ENCODE data around the gene C5. TPM values are rescaled to one million over a fixed set of nuclear protein-coding genes. Genes with fewer than 3 reads are reported as not detected.

C5 gene
- total and polyA plus RNA-seq, 12 donors, result 1.4 to 7.9 (median 3.0) TPM

- TF ChIP-seq CTCF (IDR thresholded peaks at IDR 0.05), result no peak
- no peak for TF ChIP-seq POLR2A (IDR thresholded peaks at IDR 0.05)
- Histone ChIP-seq H3K4me1 (replicated peaks in 1 of 2) (peaks cover 4 to 45% of the 10 kb centered on the region in 2 donors), H3K27me3 (no peaks in the 10 kb centered on the region), H3K27ac (peak overlapping the region in 3 of 5 donors; percentile 44 to 78 (median 66)), H3K36me3 (replicated peaks in 1 of 2) (no peaks in the 10 kb centered on the region), H3K4me3 (no peak overlapping the region), H3K9me3 (replicated peaks in 1 of 3) (no peaks in the 10 kb centered on the region)
- WGBS, 4 donors, result 63 to 76% (median 72%) methylated on average over 7 to 8 of the region's 8 CpGs
- no peak for DNase-seq
- intact Hi-C loops (cut with DNase I), result loop anchor here in 1 of 2 donors (5.0 kb wide), 1 partner anchor 44 kb away; the partner anchor contains the start of gene PHF19
These were observed 128.4 kb downstream of the C5 start for GRCh38 chr9:120921661-120922181.

- intact Hi-C loops (cut with DNase I), result loop anchor here in 1 of 2 donors (5.0 kb wide), 1 partner anchor 43 kb away; the partner anchor contains the start of gene PHF19
These were observed 129.3 kb downstream of the C5 start for GRCh38 chr9:120920806-120921178.

GRCh38 chr9:120919843-120920805 is 130.0 kb downstream of the C5 start:
- intact Hi-C loops (cut with DNase I), result loop anchor here in 1 of 2 donors (5.0 kb wide), 1 partner anchor 43 kb away; the partner anchor contains the start of gene PHF19
- 73 to 78% (median 75%) methylated on average over 6 of the region's 6 CpGs for WGBS, 4 donors
- Histone ChIP-seq H3K4me3 (no peak overlapping the region), H3K9me3 (replicated peaks in 1 of 3) (no peaks in the 10 kb centered on the region), H3K4me1 (replicated peaks in 1 of 2) (peaks cover 4 to 57% of the 10 kb centered on the region in 2 donors), H3K36me3 (replicated peaks in 1 of 2) (no peaks in the 10 kb centered on the region), H3K27ac (peak overlapping the region; percentile 52 to 79 (median 66)), H3K27me3 (no peaks in the 10 kb centered on the region)
- no peak for TF ChIP-seq POLR2A (IDR thresholded peaks at IDR 0.05)
- no peak for TF ChIP-seq CTCF (IDR thresholded peaks at IDR 0.05)
- DNase-seq, result peak in 1 of 7 donors; percentile 46

More at GRCh38 chr9:120920806-120921178, 129.3 kb downstream of the C5 start:
- Histone ChIP-seq H3K27ac (peak overlapping the region in 4 of 5 donors; percentile 61 to 79 (median 72)), H3K9me3 (replicated peaks in 1 of 3) (no peaks in the 10 kb centered on the region), H3K27me3 (no peaks in the 10 kb centered on the region), H3K4me1 (replicated peaks in 1 of 2) (peaks cover 4 to 54% of the 10 kb centered on the region in 2 donors), H3K36me3 (replicated peaks in 1 of 2) (no peaks in the 10 kb centered on the region), H3K4me3 (no peak overlapping the region)
- 72 to 83% (median 77%) methylated on average over 3 of the region's 3 CpGs for WGBS, 4 donors
- no peak for DNase-seq
- TF ChIP-seq POLR2A (IDR thresholded peaks at IDR 0.05) (no peak), CTCF (IDR thresholded peaks at IDR 0.05) (no peak)

Measured in adrenal gland (tissue), 12 donors.